Heart left ventricle (tissue), 13 donors: ENCODE measurements around the gene PEX13.

Experiments used
- CTCF ChIP-seq, 12 donors: fragments of 200-600 bp; sonication (generic) in 4 of 12; IDR thresholded peaks; one replicate each; pipeline versions ENCODE4 v1.5.0 to v1.8.0; 2018 to 2022; ENCODE audit warnings: antibody characterized with exemption in 12 of 12, mild to moderate bottlenecking in 5 of 12
- POLR2A ChIP-seq, 2 donors: fragments of 450-650 bp; IDR thresholded peaks; one replicate each; pipeline ENCODE4 v1.6.1; 2017; ENCODE audit warnings: antibody characterized with exemption in 2 of 2, mild to moderate bottlenecking in 2 of 2, moderate library complexity in 2 of 2
- donor health status: ischemic (EF 13 %, LVEDD 7.1; RV severe dilation, severe dysfunction).
- donor health status: DM: no; HTN: yes; CAD: no.
- donor health status: DM: no; HTN: no; CAD: no.
- donor health status: ischemic (EF 25% LVEDD 6.9; RV normal size, moderate dysfunction).
- donor health status: ischemic (EF 25% LVEDD 5.7; RV mildly dilated, moderate dysfunction).
- donor health status: ischemic (EF 35%, LVEDD 5.7; RV mildly dilated, moderate dysfunction).
- donor health status: nonischemic (EF 11% LVEDD 7.7; RV severe dilation, severe dysfunction).
- donor health status: DM: yes; HTN: yes; CAD: no.
- donor health status: PGD.
- donor health status: ischemic (EF 29% LVEDD 5.4; RV normal size, mild dysfunction).
- donor health status: nonischemic (EF 23%, LVEDD 6.1; RV moderate dilation, normal function).

- TF ChIP-seq CTCF (IDR thresholded peaks at IDR 0.05) = no peak
- no peak for TF ChIP-seq POLR2A (IDR thresholded peaks at IDR 0.05)
These were observed 10.9 kb upstream of the PEX13 start for GRCh38 chr2:61006486-61007105.
